Brain microvascular endothelial cell (primary cell): ENCODE measurements around the gene CRACDL.

ENCODE experiments used
- DNase-seq: peaks from one replicate; pipeline ENCODE4 v3.0.0-alpha.2; 2020
- H3K27ac ChIP-seq: fragments of 250-450 bp; sonication (Bioruptor Pico); 2 replicates; pipeline ENCODE4 v1.5.1; 2020; ENCODE audit warnings: mild to moderate bottlenecking, moderate library complexity
- H3K27me3 ChIP-seq: fragments of 250-450 bp; sonication (Bioruptor Pico); replicated peaks from 2 replicates; pipeline ENCODE4 v1.5.1; 2020; ENCODE audit warnings: mild to moderate bottlenecking
- H3K36me3 ChIP-seq: fragments of 250-450 bp; sonication (Bioruptor Pico); replicated peaks from 2 replicates; pipeline ENCODE4 v1.5.1; 2020; ENCODE audit warnings: mild to moderate bottlenecking
- H3K4me3 ChIP-seq: 2 replicates; pipeline ENCODE4 v1.5.1; 2011; ENCODE audit warnings: low read depth, mild to moderate bottlenecking, control low read depth, low read length, moderate library complexity
- in situ Hi-C: cut with HindIII; loops from 2 replicates; pipeline ENCODE4 v1.10.0; 2017; ENCODE audit warnings: low sequenced_read_pairs, low pct_ligation_motif_present
- TF ChIP-seq, protein P1 (sequence below): IDR thresholded peaks from 2 replicates; pipeline ENCODE4 v1.5.1; 2011; ENCODE audit warnings: low read depth, mild to moderate bottlenecking, moderate library complexity, low read length, control low read depth, inconsistent platforms; ENCODE audit errors: missing control alignments

Gene CRACDL

DNA sequence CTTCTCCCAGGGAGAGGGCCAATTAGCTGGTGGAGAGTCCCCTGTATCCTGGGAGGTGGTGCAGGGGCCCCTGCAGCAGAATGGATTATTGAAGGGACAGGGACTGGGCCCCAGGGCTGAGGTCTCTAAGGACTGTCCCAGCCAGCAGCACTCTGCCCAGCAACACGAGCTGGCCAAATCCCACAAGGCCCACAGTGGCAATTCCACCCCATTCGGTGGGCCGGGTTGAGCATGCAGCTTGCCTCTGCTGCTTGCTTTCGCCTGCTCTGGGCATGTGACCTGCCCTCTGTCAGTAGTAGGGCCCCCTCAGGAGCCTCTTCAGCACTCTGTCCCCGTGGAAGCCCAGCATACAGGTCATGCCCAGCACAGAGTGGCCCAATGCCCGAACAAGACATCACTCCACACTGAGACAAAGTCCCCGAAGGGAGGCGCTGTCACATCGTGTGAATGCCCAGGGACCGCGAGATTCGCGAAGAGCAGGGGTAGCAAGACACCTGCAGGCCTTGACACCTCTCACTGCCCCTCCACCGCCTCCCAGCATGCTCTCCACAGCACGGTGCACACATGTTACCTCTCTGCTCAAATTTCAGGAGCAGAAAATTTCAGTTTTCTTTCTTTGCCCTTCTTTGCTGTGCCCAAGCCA lies 65.4 kb downstream of the CRACDL start:
- H3K27me3 ChIP-seq = no peaks in the 10 kb centered on the region
- no peak for DNase-seq
- in situ Hi-C loops = no loop called here
- no peak overlapping the region for H3K4me3 ChIP-seq
- no peak overlapping the region for H3K27ac ChIP-seq
- H3K36me3 ChIP-seq = no peaks in the 10 kb centered on the region
- TF ChIP-seq, protein P1, sequence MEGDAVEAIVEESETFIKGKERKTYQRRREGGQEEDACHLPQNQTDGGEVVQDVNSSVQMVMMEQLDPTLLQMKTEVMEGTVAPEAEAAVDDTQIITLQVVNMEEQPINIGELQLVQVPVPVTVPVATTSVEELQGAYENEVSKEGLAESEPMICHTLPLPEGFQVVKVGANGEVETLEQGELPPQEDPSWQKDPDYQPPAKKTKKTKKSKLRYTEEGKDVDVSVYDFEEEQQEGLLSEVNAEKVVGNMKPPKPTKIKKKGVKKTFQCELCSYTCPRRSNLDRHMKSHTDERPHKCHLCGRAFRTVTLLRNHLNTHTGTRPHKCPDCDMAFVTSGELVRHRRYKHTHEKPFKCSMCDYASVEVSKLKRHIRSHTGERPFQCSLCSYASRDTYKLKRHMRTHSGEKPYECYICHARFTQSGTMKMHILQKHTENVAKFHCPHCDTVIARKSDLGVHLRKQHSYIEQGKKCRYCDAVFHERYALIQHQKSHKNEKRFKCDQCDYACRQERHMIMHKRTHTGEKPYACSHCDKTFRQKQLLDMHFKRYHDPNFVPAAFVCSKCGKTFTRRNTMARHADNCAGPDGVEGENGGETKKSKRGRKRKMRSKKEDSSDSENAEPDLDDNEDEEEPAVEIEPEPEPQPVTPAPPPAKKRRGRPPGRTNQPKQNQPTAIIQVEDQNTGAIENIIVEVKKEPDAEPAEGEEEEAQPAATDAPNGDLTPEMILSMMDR = no peak

DNA sequence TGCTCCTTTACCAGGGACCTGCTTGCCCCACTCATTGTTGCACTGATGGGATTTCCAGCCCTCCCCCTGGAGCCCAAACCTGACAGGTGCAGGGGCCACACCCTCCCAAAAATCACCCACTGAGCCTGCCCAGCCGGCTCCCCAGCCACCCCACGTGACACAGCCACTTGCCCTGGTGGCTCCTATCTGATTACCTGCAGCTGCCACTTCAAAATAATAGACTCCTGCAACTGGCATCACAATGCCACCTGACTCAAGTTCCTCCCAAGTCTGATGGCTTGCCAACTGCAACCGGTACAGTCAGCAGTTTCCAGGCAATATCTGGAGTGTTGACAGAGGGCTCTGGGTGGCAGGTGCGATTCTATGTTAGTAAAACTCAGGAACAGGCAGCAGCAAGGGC lies 66.2 kb downstream of the CRACDL start:
- TF ChIP-seq, protein P1 = no peak
- Histone ChIP-seq H3K27me3 (no peaks in the 10 kb centered on the region), H3K4me3 (no peak overlapping the region), H3K27ac (no peak overlapping the region), H3K36me3 (no peaks in the 10 kb centered on the region)
- in situ Hi-C loops = no loop called here
- no peak for DNase-seq

DNA sequence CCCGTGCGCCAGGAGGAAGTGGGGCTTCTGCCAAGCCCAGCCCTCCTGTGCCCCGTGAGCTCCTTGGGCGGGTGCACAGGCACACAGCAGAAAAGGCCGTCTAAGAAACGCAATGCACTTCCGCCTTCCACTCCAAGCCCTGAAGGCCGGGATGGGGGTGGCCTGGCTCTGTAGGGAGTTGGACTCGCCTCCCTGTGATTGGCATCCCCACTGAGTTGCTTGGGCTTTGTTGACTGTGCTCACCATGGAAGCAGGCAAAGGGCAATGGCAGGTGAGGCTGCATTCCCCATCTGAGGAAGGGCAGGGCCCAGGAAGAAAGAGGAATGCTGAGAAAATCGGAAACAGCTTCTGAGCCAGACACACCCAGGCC lies 66.8 kb downstream of the CRACDL start:
- H3K36me3 ChIP-seq = no peaks in the 10 kb centered on the region
- H3K27ac ChIP-seq = no peak overlapping the region
- DNase-seq = no peak
- H3K27me3 ChIP-seq = no peaks in the 10 kb centered on the region
- TF ChIP-seq, protein P1 = no peak
- in situ Hi-C loops = no loop called here
- no peak overlapping the region for H3K4me3 ChIP-seq

DNA sequence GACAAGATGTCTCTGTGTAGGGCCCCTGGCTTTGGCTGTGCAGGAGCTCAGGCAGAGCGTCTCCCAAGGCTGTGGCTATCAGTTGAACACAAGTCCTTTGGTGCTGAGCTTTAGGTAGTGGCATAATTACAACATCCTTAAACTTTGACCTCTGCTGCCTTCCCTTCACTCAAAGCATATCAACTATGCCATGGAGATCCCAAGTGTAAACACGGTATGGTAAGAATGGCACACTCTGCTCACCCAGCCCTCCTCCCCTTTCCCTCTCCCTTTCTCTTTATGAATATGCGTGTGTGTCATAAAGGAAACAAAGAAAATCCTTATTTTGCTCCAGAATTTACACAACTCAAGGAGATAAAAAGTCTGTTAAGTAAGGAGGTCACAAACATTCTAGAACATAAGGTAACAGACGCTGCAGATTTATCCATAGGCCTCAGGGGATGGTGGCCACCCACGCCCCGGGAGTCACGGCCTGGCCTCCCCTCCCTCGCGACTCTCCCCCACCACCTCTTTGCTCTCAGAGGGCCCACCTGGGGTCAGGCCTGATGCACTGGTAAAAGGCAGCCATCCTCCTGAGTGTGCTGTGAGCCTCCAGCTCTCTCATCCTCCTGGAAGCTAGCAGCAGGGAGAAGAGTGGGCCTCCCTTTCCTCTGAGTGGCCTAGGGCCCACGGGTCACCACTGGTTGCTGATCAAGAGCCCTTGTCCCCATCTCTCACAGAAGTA lies 67.3 kb downstream of the CRACDL start:
- no peak for DNase-seq
- H3K27ac ChIP-seq = no peak overlapping the region
- H3K27me3 ChIP-seq = no peaks in the 10 kb centered on the region
- no peaks in the 10 kb centered on the region for H3K36me3 ChIP-seq
- in situ Hi-C loops = no loop called here
- H3K4me3 ChIP-seq = no peak overlapping the region
- TF ChIP-seq, protein P1 = no peak

DNA sequence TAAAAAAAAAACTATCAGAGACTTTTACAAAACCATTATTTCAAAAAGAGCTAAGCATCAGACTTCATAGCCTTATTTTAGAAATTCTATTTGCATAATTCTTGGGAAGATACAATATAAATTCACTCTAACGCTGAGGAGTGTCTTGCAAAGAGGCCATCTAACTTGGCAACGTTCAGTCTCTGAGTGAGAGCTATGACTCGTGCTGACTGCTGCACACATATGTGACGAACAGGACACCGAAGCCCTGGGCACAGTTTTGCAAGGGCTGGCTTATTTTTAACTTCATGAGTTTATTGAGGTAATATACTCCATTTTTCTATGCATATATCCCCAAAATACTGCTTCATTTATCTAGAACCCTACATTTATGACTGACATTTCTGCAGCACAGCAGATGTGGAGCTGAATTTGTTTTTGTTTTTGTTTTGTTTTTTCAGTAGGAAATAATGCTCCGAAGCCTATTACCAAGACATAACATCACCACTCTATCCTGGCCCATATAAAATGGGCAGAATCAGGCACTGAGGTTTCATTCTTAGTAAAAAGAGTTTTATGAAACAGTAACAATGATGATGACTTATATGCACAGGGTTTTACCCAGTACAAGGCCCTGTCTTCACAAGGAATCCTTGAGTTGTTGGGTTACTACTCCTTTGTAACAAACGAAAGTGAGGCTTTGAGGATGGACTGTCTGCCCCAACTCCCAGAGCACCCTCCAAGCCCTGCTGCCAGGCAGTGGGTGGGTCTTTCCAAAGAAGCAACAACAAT lies 68.3 kb downstream of the CRACDL start:
- in situ Hi-C loops = no loop called here
- H3K27me3 ChIP-seq = no peaks in the 10 kb centered on the region
- H3K27ac ChIP-seq = no peak overlapping the region
- H3K4me3 ChIP-seq = no peak overlapping the region
- no peak for DNase-seq
- TF ChIP-seq, protein P1 = no peak
- no peaks in the 10 kb centered on the region for H3K36me3 ChIP-seq
